ENCODE measurements around the gene CYTH3.
"Not testable (repeated sequence)": the region's sequence is repeated elsewhere in the genome, so short reads cannot be mapped to it uniquely, and the experiment has no call there.

CYTH3 gene, protein sequence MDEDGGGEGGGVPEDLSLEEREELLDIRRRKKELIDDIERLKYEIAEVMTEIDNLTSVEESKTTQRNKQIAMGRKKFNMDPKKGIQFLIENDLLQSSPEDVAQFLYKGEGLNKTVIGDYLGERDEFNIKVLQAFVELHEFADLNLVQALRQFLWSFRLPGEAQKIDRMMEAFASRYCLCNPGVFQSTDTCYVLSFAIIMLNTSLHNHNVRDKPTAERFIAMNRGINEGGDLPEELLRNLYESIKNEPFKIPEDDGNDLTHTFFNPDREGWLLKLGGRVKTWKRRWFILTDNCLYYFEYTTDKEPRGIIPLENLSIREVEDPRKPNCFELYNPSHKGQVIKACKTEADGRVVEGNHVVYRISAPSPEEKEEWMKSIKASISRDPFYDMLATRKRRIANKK

DNA sequence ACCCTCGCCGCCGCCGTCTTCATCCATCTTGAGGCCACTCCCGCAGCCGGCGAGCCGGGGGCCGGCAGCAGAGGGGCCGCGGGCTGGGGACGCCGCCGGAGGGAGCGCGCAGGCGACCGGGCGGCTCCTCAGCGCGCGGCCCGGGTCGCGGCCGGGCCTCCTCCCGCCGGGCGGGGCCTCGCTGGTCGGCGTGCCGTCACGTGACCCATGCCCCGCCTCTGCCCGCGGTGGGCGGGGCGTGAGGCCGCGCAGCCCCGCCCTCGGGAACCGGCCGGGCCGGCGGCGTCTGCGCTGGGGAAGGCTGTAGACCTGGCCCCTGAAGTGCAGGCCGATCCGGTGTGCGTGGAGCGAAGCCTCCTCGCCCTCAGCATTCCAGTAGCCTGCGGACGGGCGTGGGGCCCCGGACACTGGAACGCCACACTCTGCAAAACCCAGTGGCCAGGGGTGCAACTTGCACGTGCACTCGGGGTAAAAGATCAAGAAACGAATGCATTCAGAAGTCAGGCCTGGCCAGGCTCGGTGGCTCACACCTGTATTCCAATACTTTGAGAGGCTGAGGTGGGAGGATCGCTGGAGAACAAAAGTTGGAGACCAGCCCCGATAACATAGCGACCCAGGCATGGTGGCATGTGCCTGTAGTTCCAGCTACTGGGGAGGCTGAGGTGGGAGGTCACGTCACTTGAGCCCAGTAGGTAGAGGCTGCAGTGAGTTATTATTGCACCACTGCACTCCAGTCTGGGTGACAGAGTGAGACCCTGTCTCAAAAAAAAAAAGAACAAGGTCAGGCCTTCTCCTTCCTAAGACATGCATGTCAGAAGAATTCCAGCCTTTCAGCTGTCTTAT, at the start of gene CYTH3:
Gene CYTH3 (minus strand): TSS at position 144 of the 843 bp plus-strand sequence. CDS start 117 bp downstream, at position 27.
- peak; percentile 75 for DNase-seq

- no peak for DNase-seq
Observed at GRCh38 chr7:6320791-6321190, 48.4 kb upstream of the CYTH3 start.

DNA sequence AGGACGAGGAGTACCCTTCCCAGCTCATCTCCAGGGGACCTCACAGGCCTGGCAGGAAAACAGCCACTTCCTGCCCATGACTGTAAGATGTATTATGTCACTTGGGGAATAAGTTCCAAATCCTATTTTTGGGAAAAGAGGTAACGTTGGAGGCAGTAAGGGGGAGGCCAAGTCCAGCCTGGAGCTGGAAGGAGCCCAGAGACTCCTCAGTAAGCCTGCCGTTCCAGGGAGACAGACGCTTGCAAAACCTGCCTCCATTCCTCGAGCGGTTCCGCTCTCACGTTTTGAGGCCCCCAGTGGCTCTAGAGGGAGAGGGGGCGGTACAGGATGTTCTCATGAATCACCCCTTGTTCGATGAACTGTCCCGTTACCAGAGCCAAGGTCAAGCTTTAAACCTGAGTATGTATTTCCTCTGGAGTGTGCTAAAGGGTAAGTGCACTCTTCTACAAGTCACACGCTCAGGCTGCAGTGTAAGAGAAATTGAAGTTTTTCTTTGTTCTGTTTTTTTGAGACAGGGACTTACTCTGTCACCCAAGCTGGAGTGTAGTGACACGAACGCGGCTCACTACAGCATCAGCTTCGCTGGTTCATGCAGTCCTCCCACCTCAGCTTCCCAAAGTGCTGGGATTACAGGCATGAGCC, 45.5 kb upstream of the CYTH3 start:
- no peak for DNase-seq

- DNase-seq: no peak
Observed at GRCh38 chr7:6316226-6316625, 43.8 kb upstream of the CYTH3 start.

GRCh38 chr7:6315746-6316145, 43.3 kb upstream of the CYTH3 start:
- no peak for DNase-seq

DNA sequence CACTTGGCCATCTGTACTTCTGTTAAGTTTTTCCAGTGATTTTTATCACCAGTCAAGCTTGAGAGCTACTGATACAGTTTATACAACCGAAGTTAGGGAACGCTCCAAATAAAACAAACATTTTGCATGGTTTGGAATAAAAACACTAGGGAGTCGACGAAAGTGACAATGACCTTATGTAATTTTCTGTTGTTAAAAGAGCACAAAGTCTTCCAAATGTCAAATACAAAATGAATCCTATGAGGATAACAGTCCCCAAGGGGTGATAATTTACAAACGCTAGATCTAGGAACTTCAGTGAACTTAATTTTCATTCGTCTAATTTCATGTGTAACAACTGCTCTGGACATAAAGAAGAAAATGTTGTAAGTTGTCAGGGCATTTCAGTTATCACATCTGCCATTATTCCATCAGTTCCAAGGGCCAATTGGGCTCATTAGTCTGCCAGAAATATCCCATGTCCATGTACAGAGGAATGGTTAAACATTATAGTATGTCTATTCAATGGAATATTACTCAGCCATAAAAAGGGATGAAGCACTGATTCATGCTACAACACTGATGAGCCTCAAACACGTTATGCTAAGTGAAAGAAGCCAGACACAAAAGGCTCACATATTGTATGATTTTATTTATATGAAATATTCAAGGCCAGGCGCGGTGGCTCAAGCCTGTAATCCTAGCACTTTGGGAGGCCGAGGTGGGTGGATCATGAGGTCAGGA, 38.0 kb upstream of the CYTH3 start:
- no peak for DNase-seq

DNA sequence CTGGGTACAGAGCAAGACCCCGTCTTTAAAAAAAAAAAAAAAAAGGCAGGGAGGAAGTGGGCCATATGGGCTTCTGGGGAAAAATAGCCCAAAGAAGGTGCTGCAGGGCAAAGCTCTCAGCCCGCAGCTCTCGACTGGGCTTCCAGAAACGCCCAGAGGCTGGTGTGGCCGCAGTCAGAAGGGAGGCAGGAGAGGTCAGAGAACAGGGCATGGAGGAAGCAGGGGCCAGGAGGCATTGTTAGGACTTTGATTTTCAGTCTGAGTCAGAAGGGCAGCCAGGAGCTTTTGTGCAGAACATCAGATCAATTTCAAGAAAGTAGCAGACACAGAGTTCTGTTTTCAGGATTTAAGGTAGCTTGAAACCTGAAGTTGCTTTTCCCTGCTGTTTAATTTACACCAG, 35.3 kb upstream of the CYTH3 start:
- DNase-seq: no peak

- DNase-seq: peak; percentile 31
Observed at GRCh38 chr7:6306471-6306870, 34.0 kb upstream of the CYTH3 start.

DNA sequence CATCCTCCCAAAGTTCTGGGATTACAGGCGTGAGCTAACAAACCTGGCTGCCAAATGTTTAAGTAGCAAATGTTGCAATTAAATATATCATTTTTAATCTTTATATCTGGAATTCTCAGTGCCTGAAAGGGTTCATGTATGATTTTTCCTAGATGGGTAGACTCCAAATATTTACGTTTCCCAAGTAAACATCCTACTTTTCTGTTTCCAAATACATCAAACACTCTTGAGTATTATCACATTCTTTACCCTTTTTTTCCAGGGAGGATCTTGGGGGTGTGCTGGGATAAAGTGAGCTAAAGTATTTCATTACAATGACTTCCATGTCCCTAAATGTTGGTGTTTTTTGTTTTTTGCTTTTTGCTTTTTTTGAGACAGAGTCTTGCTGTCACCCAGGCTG, 32.9 kb upstream of the CYTH3 start:
- DNase-seq: no peak

DNA sequence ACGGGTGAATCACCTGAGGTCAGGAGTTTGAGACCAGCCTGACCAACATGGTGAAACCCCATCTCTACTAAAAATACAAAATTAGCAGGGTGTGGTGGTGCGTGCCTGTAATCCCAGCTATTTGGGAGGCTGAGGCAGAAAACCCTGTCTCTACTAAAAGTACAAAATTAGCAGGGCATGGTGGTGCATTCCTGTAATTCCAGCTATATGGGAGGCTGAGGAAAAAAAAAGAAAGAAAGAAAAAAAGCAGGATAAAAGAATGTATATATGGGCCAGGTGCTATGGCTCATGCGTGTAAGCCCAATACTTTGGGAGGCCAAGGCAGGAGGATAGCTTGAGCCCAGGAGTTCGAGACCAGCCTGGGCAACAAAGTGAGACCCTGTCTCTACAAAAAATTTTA, 29.0 kb upstream of the CYTH3 start:
- DNase-seq: not testable (repeated sequence)

DNA sequence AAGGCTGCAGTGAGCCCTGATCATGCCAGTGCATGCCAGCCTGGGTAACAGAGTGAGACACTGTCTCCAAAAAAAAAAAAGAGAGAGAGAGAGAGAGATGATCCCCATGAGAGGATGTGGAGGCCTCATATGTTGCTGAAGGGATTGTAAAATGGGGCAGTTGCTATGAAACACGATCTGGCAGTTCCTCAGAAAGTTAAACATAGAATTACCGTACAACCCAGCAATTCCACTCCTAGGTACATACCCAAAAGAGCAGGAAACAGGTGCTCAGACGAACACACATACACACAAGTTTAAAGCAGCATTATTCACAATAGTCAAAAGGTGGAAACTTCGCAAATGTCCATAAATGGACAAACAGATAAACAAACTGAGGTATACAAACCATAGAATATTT, 27.4 kb upstream of the CYTH3 start:
- DNase-seq: no peak

DNA sequence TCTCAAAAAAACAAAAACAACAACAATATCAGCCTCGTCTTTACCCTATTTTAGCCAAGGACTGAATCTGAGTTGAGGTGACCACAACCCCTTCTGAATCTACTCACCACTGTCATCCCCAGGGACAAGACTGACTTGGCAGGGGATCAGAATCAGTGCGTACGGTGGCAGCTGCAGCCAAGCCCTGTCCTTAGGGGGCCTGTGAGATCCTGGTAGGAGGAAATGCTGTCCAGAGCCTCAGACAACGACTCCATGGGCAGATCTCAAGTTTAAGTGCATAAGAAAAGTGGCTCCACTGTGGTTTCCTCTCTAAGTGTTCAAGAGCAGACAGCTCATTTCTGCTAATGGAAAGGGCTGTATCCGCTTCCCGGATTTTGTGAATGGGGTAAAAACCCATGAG, 22.4 kb upstream of the CYTH3 start:
- DNase-seq: no peak

- DNase-seq: no peak
Observed at GRCh38 chr7:6293202-6293601, 20.8 kb upstream of the CYTH3 start.

GRCh38 chr7:6291941-6292340, 19.5 kb upstream of the CYTH3 start:
- DNase-seq: not testable (repeated sequence)

GRCh38 chr7:6291531-6291930, 19.1 kb upstream of the CYTH3 start:
- DNase-seq: no peak

GRCh38 chr7:6290319-6290741, 17.9 kb upstream of the CYTH3 start:
- no peak for DNase-seq

DNA sequence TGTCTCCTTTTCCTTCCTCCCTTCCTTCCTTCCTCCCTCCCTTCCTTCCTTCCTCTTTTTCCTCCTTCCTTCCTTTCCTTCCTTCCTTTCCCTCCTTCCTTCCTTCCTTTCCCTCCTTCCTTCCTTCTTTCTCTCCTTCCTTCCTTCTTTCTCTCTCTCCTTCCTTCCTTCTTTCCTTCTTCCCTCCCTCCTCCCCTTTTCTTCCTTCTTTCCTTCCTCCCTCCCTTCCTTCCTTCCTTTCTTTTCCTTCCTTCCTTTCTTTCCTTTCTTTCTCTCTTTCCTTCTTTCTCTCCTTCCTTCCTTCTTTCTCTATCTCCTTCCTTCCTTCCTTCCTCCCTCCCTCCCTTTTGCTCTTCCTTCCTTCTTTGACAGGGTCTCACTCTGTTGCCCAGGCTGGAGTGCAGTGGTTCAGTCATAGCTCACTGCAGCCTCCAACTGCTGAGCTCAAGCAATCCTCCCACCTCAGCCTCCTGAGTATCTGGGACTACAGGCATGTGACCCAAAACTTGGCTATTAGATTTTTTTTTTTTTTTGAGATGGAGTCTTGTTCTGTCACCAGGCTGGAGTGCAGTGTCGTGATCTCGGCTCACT, 15.9 kb upstream of the CYTH3 start:
- no peak for DNase-seq

DNA sequence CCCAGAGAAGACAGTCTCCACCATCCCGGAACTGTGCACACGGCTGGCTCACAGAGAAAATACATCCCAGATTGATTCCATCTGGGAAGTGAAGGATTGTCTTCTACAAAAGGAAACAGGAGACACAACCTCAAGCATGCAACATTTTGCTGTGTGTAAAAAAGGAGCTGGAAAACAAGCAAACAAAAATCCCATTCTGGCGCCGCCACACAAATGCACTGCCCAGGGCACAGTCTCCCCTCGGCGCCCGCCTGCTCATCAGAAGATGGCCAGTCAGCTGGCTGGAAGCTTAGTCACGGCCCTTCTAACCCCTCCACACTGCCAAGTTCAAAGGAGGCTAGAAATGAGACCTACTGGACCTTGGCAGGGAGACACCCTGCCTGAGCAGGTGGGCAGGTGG, 14.1 kb upstream of the CYTH3 start:
- no peak for DNase-seq

DNA sequence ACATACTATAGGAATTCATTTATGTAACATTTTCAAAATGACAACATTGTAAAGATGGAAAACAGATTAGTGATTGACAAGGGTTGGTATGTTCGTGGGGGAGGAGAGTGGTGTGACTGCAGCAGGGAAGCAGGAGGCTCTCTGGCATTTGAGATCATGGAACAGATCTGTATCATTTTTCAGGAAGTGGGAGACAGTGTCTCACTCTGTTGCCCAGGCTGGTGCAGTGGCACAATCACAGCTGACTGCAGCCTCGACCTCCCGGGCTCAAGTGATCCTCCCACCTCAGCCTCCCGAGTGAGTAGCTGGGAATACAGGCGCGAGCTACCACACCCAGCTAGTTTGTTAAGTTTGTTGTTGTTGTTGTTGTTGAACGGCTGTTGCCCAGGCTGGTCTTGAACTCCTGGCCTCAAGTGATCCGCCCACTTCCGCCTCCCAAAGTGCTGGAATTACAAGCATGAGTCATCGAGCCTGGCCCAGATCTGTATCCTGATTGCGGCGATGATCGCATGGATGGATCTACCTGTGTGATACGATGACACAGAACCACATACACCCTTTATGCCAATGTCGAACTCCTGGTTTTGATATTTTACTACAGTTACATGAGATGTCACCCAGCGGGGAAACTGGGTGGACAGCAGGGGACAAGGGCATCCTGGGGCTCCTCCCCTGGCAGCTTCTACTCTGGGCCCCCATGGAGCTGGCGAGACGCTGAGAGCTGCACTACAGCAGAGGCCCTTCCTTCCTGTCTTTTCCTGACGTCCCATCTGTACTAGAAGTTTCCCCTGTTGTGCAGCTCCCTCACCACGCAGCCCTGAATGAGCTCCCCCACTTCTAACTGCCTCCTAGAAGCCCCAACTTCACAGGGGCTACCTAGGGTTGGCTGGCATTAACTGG, 12.3 kb upstream of the CYTH3 start:
- DNase-seq: no peak

GRCh38 chr7:6284055-6284400, 11.6 kb upstream of the CYTH3 start:
- no peak for DNase-seq

DNA sequence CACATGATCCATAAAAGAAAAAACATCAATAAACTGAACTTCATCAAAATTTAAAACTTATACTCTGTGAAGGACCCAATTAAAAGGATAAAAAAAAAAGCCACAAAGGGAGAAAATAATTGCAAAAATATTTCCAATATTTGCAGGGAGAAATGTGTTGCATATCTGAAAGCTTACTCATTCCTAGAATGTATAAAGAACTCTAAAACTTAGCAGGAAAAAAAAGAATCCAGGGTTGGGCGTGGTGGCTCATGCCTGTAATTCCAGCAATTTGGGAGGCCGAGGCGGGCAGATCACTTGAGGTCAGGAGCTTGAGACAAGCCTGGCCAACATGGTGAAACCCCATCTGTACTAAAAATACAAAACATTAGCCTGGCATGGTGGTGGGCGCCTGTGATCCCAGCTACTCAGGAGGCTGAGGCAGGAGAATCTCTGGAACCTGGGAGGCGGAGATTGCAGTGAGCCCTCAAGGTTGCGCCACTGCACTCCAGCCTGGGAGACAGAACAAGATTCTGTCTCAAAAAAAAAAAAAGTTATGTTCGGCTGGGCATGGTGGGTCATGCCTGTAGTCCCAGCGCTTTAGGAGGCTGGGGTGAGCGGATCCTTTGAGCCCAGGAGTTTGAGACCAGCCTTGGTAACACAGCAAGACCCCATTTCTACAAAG, 11.1 kb upstream of the CYTH3 start:
- not testable (repeated sequence) for DNase-seq

Data from NCI-H774 (cell line).